ENCODE data around the gene MAD1L1.
A peak's percentile ranks its signal among the peaks of the same experiment; 100 is the strongest.

MAD1L1 gene

GRCh38 chr7:1899951-1900762, 332.6 kb downstream of the MAD1L1 start:
- no peak for DNase-seq

DNA sequence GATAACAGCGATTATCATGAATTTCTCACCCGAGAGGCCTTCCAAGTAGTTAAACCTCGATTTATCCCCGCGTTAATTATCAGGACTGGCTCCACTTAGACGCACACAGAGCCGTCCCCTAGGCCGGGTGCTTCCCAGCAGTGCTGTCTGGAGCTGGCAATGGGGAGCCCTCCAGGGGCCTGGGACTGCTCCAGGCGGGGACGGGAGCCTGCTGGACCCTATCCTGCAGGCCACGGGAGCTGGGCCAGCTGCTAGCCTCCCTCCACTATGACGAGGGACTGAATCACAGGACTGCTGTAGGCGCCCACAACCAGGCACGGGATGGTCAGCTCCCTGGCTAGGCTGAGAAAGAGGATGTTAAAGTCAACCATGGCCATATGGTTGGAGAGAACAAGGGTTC, 333.5 kb downstream of the MAD1L1 start:
- no peak for DNase-seq

- no peak for DNase-seq
These were observed 334.0 kb downstream of the MAD1L1 start for GRCh38 chr7:1898628-1899185.

- no peak for DNase-seq
These were observed 334.7 kb downstream of the MAD1L1 start for GRCh38 chr7:1897861-1898627.

DNA sequence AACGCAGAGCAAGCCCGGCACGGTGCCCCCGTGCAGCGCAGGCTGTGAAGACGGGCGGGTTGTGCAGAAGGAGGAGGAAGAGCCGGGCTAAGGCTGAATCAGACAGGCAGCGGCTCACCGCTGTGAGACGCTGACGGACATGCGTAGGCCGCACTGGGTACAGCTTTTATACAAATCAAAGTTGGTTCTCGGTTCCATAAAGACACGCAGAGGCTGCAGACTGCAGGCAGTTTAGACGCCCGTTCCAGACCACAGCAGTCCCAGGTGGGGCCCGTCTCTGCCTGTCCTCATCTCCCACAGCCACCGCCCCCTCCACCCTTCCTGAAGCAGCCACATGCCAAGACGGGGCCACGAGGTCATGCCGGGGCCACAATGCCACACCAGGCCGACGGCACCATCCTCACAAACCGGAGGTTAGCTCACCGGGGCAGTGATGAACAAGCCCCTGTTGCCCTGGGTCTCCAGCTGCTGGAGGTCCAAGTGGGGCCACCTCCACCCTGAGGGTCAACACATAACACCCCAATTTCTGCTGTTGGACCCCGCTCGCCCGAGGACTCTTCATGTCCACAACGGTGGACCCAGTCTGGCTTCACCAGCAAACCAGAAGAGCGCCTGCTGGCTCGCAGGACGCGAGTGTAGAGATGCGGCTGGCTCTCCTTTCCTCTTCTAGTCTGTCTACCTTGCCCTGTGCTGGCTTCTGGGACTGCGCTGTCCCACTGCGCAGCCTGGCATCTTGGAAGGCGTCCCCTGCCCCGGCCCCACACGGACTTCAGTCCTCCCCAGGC, 335.5 kb downstream of the MAD1L1 start:
- no peak for DNase-seq

DNA sequence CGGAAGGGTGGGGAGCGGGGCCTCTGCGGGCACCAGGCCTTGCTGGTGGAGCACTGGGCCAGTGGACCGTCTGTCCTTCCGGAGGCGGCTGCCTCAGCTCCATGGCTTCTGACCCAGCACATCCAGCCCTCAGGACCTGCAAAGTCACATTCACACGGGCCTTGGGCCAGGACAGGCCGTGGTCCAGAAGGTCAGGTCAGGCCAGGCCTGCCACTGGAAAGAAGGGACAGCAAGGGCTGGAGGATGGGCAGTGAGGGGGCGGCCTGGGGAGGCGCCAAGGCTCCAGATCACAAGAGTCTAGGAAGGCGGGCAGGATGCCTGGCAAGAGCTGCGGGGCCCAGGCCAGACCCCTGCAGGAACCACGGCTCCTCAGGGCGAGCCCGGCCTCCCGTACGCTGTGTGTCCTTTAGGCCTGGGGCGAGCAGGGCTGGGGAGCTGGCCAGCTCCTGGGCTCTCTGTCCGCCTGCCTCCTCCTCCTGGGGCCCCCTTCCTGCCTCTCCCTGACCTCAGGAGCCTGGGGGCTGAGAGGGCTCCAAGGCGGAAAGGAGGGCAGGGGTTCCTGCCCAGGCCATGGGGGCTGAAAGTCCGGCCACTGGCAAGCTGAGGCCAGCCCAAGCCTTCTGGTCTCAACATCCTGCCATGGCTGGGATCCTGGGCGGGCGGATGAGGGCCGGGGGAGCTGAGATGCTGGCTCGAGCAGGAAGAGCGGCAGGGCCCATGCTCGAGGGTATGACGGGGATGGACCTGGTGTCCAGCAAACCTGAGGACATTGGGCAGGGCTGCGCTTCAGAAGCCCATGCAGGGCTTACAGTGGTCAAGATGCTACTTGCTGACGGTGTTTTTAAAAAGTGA, 336.9 kb downstream of the MAD1L1 start:
- DNase-seq, result no peak

GRCh38 chr7:1894906-1895663, 337.7 kb downstream of the MAD1L1 start:
- DNase-seq, result no peak

GRCh38 chr7:1894313-1894900, 338.3 kb downstream of the MAD1L1 start:
- DNase-seq, result no peak

- no peak for DNase-seq
These were observed 339.3 kb downstream of the MAD1L1 start for GRCh38 chr7:1893451-1893850.

- DNase-seq, result no peak
These were observed 339.7 kb downstream of the MAD1L1 start for GRCh38 chr7:1893036-1893435.

DNA sequence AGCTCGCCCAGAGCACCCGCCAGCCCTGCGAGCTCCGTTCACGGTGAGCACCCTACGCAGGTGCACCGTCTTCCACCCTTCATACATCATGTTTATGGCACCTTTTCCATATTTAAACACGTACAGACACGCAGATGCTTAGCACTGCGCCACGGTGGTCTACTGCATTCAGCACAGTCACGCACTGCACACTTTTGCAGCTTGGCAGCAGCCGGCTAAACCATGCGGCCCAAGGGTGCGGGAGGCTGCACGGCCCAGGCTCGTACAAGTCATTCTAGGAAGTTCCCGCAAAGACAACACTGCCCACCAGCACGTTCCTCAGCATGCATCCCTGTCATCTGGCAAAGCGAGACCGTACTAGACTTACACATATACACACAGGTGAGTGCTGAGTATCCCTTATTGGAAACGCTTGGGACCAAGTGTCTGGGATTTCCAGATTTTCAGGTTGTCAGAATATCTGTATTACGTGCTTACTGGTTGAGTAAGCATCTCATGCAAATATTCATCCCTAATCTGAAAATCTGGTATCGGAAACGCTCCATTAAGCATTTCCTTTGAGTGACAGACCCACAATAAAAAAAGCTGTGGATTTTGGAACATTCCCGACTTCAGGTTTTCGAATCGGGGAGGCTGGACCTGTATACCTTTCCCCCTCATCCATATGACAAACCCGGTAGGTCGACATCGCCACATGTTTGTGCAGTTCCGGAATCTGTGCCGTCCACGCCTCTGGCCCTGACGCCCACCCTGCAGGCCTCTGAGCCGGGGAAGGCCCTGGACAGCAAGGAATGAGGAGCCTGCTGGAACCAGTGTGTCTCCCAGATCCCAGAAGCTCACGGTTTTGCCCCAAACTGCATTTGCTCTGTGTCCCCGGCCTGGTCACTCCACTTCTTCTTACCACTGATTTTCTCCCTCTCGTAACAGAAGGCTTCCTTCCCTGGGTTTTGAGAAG, 340.5 kb downstream of the MAD1L1 start:
- DNase-seq, result no peak

- DNase-seq, result peak; percentile 38
These were observed 342.2 kb downstream of the MAD1L1 start for GRCh38 chr7:1890289-1891235.

DNA sequence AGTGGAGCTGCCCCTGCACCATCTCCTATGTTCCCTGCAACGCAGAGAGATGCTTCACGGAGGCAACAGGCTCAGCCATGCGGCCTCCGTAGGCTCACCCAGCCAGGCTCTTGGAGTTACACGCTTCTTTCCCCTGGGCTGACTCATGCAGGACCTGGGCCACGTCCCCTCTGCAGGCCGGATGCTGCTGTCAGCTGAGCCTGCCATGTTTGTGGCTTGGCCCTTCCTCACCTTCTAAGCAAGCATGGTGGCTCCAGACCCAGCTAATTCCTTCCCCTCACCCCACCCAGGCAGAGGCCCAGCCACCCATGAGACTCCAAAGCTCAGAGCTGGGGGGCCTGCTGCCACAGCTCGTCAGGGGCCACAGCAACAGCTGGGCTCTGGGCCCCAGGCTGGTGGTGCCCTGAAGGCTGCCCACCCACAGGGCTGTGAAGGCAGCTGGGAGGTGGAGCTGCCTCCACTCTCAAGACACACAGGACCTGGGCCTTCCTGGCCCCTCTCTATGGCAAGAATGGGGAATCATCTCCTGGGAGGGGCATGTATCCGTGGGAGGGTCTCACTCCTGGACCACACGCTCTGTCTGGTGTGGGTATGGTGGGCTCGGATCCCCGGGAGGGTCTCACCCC, 343.1 kb downstream of the MAD1L1 start:
- no peak for DNase-seq

DNA sequence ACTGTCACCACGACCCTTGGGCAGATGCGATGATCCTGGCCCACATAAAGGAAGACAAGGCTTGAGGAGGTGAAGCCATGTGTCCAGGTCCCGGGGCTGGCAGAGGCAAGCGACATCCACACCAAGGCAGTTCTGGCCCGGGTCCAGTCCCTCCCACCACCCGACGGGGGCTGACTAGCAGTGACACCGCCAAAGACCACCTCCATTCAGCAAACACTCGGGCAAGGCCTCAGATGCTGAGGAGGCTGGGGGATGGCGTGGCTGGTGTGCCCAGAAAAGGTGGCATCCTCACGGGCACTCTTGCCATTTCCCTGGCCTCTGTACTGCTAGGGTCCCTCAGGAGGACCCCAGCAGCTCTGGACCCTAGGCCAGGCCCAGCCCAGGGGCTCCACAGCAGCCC, 343.7 kb downstream of the MAD1L1 start:
- no peak for DNase-seq

DNA sequence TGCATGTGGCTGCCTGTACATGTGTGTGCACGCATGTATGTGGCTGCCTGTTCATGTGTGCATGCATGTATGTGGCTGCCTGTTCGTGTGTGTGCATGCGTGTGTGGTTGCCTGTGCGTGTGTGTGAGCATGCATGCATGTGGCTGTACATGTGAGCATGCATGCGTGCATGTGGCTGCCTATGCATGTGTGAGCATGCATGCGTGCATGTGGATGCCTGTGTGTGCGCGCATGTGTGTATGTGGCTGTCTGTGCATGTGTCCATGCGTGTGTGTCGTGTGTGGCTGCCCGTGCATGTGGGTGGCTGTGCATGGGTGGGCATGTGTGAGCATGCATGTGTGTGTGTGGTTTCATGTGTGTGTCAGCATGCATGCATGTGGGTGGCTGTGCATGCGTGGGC, 344.3 kb downstream of the MAD1L1 start:
- no peak for DNase-seq

DNA sequence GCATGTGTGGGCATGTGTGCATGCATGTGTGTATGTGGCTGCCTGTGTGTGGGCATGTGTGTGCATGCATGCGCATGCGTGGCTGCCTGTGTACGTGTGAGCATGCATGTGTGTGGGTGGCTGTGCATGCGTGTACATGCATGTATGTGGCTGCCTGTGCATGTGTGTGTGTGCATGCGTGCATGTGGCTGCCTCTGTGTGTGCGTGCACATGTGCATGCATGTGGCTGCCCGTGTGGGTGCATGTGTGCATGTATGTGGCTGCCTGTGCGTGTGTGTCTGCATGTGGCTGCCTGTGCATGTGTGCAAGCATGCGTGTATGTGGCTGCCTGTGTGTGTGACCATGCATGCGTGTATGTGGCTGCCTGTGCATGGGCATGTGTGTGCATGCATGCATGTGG, 345.5 kb downstream of the MAD1L1 start:
- no peak for DNase-seq

DNA sequence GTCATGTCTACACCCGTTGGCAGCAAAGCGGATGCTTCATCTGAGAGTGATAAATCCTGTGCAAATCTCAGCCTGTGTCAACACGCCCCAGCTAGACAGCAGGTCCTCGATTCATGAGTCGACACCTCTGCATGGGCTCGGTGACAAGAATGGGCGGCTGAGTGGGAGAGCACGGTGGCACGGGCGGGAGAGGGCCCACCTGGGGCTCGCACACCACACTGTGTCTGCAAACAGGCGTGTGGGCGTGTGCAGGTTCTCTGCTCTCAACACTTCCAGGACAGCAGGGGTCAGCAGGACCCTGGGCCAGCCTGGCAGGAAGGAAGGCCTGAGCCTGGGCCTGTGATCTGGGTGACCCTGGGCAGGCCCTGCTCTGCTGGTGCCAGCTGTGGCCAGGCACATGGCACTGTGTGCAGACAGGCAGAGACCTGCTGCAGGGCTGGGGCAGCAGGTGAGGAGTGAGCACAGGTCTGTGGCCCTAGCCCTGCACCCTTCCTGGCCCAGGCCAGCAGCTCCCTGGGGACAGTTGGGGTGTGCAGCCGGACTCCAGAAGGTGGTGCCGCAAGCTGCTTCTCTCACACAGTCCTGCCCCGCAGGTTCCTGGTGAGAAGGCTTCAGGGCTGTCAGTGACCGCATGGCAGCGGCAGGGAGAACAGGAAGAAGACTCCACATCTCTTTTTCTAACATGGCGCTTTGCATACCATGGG, 346.2 kb downstream of the MAD1L1 start:
- no peak for DNase-seq
